Globus pallidus (tissue), 1 donor: ENCODE data around the gene MTHFD1.

Experiments used
- DNase-seq: peaks from one replicate; pipeline ENCODE4 v3.0.0-alpha.2; 2015; ENCODE audit warnings: low spot score

Gene MTHFD1

DNA sequence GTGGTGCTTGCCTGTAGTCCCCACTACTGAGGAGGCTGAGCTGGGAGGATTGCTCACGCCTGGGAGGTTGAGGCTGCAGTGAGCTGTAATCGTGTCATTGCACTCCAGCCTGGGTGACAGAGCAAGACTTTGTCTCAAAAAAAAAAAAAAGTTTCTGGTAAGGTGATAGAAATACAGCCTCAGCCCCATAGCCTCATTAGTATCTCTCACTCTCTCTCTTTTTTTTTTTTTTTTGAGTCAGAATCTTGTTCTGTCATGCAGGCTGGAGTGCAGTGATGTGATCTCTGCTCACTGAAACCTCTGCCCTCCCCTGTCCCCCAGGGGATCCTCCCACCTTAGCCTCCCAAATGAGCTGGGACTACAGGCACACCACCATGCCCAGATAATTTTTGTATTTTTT is 19.2 kb downstream of the MTHFD1 start:
- no peak for DNase-seq

DNA sequence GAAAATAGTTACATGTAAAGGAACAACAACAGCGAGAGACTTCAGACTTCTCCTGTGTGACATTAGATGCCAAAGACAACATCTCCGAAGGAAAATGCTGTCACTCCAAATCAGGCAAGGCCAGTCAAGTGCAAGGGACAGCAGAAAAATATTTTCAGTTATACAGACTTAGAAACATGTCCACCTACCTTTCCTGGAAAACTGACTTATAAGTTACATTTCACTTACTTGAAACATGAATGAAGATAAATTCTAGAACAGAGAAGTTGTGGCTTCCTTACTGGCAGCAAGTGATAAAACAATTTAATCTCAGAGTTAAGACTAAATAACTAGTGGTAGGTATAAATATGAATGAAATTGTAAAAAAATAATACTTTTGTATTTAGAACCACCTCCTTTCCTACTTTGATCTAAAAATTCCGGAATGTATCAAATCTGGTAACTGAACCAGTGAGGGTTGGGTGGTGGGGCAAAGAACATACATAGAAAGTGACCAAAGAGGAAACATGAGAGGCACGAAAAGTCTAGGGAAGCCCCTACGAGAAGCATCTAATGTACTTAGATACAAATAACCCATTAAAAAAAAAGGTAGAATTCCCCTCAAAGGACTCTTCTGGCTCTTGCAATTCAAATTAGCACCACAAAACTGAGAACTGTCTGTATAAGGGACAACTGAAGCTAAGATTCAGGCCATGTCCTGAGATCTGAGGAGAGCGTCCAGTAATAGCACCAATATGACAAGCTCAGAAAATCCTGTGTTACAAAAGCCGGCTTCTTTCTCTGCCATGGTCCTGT is 21.2 kb downstream of the MTHFD1 start:
- DNase-seq, result no peak

DNA sequence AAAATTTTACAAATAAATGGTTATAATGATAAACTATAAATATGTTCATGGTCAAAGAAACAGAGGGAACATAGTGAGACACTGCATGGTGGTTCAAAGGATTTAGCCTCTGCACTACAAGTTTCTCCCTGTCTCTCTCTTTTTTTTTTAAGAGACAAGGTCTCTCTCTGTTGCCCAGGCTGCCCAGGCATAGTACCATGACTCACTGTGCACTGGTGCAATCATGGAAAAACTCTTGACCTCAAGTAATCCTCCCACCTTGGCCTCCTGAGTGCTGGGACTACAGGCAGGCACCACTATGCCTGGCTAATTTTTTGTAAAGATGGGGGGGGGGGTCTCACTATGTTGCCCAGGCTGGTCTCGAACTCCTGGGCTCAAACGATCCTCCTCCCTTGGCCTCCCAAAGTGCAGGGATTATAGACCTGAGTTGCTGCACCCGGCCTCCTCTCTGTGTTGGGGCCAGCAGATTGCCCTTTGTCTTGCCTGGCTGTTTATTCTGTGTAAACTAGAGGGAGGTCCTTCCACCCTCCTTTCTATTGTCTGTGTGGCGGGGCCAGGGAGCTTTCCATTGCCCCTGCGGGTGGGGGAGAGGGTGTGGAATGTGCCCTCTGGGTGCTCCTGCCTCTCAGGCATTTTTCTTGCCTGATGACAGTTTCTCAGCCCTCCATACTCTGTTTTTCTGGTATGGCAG is 22.1 kb downstream of the MTHFD1 start:
- no peak for DNase-seq

DNA sequence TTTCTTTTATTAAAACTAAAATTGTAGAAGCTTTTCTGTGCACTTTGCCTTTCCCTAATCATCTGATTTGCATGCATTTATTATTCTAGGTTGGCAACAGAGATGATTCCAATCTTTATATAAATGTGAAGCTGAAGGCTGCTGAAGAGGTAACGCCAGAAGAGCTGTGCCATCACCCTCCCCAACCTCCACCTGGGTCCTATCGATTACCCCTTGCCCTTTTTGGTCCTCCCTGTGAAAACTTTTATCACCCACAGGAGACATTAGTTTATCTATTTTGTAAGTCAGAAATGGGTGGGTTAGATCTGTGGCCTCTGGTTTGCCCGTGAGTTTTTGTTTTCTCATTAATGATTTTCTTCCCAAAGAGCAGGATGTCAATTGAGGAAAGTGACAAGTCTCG is 22.8 kb downstream of the MTHFD1 start:
- DNase-seq, result no peak

DNA sequence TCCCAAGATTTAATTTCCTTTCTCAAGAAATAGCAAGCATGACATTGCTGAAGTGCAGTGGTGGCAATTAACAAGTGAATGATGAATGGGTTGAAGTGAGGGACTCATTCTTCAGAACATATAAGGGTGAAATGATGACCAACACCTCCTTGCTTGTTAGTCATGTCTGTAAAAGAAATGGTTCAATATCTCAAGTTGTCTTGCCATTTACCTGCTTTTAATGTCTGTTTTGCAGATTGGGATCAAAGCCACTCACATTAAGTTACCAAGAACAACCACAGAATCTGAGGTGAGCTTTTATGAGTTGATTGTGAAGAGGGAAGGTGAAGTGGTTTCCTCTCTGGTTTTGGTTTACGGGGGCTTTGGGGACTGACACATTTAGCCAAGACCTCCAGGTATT is 24.1 kb downstream of the MTHFD1 start:
- no peak for DNase-seq

DNA sequence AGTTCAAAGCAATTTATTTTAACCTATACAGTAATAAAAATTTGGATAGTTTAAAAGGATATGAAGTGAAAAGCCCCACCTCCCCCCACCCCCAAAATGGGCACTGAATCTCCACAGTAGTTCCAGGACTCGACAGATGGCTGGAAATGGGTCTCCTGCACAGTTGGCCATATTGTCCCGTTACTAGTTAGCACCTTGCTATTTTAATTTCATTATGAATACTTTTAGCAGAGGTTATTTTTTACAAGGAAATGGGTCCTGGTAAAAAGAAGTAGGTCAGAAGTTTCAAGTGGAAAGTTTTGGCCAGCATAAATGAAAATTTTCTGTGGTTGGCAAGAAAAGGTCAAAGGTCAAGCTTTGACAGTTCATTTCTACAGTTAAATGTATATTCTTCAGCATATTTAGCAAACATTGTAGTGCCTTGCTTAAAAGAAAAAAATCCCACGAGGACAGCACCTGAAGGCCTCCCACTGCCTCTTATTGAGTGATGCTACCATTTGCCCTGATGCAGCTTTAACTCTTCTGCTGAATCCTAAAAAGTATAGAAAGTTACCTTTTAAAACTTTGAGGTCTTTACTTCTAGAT is 28.3 kb downstream of the MTHFD1 start:
- no peak for DNase-seq

DNA sequence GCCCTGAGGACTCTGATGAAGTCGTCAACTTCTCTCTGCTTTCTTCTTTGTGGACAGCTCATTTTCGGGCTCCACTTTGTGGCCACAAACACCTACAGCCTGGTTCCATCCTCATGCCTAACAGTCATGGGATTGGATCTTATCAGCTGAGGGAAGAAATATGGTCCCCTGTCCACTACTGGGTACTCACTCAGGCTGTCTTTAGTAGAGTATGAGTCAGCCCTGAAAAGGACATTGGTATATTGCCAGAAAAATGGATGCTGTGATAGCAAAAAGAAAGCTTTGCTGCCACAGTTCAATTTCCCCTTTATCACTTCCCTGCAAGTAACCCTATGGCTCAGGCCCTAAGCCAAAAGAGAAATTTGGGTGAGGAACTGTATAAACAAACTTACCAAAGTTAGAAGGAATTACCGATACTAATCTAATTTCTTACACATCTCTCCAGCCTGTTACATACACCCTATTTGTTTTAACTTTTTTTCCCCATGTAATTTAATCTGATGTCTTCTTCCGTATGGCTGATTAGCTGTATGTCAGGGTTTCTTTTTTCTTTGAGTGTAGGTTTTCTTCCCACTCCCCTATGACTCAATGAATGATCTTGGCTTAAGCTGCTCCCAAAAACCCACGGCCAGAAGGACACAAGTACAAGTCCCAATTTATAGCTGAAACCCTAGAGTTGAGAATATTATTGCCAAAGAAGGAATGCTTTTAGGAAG is 29.1 kb downstream of the MTHFD1 start:
- no peak for DNase-seq

DNA sequence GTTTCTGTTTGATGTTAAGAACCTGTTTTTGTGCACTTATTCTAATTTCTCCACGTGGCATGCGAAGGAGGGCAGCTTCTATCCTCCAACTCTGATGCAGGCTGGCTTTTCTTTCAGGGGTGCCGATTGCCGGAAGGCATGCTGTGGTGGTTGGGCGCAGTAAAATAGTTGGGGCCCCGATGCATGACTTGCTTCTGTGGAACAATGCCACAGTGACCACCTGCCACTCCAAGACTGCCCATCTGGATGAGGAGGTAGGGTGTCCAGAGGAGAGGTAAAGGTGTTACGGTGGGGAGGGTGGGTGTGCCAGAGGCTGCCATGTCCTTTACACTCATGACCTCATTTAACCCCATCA is 29.6 kb downstream of the MTHFD1 start:
- no peak for DNase-seq

DNA sequence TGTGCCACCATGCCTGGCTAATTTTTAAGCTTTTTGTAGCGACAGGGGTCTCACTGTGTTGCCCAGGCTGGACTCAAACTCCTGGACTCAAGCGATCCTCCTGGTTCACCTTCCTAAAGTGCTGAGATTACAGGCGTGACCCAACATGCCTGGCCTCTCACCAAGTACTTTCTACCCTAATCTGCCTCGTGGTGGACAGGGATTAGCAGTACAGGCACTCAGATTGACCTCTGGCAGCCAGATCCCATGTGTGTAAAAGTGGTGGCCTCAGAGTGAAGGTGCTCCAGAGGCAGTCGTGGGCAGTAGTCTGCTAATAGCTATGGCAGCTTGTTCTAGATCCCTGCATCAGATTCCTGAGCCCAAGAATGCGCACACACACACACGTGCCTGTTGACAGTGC is 30.9 kb downstream of the MTHFD1 start:
- no peak for DNase-seq

DNA sequence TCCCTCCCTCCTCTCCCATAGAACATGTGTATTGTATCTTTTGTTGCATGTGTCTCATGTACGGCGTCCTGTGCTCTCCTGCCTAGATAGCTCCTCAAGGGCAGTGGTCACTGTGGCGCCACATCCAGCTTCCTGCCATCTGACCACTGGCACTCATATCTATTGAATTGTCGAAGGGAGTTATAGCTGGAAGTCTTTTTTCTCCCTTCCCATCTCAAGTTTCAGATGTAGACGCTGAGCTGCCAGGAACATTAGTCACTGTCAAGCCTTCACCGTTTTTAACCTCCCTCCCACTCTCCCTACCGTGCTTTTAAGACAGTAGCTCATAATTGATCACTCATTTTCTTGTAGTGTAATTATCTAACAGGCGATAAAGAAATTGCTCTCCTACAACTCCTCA is 33.0 kb downstream of the MTHFD1 start:
- no peak for DNase-seq

DNA sequence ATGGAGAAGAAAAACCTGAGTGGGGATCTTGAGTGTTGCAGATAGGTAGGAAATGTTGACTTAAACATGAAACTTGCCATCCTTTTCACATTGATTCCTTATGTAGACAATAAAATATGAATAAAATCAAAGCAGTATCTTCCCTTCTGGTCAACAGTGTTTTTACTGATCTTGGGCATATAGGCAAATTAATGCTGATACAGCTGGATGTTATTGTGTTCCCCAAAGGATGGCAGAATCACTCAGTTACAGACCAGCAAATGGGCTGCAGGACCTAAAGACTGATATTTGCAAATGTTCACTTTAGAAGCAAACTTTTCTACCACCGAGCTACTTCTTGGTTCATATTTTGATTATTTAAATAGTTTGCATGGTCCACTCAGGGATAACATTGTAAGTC is 33.9 kb downstream of the MTHFD1 start:
- no peak for DNase-seq

DNA sequence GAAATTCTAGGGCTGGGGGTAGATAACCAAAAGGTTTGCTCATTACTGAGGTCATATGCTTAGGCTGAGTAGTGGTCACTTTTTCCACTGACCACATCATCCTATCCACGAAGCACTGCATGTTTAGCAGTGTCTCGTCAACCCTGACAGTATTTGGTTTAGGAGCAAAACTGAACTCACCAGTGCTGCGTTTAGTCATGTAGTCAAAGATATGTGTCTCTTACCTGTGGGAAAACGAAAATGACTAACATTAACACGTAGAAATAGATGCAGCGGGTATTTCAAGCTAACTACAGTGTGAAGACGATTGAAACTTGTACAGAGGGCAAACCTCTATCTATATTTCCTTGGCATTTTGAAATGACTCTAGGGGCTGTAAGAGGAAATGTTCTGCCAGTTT is 34.6 kb downstream of the MTHFD1 start:
- no peak for DNase-seq

DNA sequence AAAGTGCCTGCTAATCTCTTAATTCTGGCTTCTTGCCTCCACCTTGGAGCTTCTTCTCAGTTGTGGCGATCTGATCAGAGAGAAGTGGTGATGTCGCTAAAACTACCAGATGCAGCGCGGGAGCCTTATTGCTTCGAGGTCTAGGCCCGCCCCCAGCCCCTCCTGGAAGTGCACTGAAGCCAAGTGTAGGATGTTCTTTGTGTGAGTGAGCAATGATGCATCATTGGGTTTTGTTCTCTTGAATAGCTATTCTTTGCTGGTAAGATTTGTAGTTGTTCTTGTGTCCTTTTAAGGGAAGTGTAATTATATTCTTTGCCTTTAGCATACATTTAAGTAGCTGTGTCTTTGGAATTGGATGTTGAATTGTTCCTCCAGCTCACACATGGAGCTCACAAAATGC is 35.8 kb downstream of the MTHFD1 start:
- no peak for DNase-seq

DNA sequence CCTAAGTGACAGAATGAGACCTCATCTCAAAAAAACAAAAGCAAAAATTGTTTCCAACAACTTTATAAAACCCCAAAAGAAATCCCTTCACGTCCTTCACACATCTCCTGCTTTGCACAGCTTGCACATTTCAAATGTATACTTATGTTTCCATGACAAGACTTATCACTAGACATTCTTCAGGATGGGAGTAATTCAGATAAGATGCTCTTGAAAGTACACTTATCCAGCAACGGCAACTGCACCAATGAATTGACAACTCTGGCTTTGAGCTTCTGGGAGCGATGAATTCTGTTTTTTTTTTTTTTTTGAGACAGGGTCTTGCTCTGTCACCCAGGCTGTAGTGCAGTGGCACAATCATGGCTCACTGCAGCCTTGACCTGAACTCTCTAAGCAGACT is 46.4 kb downstream of the MTHFD1 start:
- no peak for DNase-seq

DNA sequence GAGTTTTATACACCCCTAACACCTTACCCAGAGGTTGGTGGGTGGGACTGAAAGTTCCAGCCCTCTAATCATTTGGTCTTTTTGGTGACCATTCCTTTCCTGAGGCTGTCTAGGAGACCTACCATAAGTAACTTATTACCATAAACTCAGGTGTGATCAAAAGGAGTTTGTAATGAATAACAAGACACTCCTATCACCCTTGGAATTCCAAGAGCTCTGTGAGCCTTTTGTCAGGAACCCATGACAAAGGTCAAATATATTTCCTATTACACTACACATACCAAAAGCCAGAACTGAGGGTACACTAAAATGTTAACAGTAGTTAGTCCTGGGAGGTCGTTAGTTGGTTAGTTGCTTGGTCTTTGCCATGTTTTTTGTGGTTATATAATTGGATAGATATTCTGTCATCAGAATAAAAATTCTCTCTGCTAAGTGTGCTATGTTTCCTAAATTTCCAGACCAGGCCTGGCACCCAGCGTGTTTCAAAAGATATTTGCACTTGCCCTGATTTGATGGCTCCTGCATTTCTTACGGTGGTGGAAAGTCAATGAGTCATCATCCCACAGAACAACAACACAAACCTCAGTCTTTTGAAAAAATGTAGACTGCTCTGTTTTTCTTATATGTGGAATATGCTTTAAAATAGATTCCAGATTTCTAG is 50.2 kb downstream of the MTHFD1 start:
- DNase-seq, result no peak

DNA sequence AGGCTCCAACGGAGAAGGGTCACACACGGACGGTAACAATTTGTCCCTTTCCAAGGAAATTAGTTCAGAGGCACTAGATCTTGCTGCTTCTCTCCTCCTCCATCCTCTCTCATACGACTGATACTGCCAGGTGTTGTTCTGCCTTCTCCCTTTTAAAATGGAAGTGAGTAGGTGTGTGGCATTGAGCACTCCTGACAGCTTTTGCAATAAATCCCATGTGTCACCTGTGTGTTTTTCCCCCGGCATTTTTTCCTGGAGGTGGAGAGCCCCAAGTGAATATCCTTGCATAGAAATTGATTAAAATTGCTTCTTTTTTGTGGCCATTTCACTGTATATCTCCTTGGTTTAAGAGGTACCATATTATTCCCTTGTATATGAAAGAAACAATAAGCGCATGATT is 51.0 kb downstream of the MTHFD1 start:
- no peak for DNase-seq

DNA sequence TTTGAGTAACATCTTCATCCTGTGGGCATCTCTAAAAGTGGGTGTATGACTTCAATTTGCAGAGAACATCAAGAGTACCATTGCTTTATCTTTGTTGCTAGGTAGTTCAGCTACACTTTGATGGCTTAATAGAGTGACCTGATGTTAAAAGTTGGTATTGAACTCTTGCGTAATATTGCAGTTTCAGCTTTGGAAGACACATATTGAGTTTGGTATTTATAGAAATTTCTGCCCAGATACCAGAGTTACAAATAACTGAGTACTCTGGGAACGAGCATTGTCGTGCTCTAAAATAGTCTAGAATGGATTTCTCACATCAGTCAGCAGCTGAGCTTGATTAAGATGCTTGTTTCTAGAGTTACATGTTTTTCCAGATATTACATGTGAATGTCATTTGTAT is 52.3 kb downstream of the MTHFD1 start:
- DNase-seq, result no peak

DNA sequence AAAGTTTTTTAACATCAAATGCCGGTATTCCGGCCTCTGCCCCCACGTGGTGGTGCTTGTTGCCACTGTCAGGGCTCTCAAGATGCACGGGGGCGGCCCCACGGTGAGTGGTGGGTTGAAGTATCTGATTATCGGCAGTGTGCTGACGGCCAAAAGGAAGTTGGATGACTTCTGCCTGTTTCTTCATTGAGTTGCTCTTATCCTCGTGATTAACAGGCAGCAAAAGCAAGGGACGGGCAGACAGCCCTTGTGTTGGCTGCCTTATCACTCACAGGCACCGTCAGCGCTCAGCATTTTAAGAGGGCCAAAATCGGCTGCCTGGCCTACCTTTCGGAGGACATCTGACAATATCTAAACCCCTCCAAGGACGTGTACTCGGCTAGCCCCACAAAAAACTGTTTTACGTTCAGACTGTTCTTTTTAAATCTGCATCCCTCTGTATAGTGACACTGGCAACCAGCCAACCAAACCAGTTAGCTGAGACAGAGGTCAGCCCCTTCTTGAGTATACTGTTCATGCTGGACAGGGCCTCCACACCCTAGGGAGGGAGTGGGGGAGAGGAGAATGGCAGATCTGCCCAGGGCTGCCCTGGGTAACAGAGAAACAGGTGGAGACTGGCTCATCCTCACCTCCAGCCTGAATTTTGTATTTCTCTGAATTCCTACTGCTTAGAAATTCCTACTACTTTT is 54.3 kb downstream of the MTHFD1 start:
- no peak for DNase-seq

DNA sequence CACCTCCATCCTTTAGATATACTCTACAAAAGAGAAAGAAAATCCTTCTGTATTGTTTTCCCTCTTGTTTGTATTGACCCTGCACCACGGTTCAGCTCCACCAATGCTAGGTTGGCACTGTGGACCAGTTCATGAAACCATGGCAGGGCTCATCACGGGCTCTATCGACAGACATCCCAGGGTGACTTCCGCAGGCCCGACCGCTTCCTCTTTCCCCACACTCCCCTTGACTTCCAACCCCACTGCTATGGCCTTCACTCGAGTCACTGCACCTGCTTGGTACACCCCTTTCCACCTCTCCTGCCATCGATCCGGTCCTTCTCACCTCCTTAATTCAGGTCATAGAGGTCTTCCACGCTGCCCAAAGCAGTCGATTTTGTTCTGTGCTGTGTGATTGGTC is 56.0 kb downstream of the MTHFD1 start:
- no peak for DNase-seq

DNA sequence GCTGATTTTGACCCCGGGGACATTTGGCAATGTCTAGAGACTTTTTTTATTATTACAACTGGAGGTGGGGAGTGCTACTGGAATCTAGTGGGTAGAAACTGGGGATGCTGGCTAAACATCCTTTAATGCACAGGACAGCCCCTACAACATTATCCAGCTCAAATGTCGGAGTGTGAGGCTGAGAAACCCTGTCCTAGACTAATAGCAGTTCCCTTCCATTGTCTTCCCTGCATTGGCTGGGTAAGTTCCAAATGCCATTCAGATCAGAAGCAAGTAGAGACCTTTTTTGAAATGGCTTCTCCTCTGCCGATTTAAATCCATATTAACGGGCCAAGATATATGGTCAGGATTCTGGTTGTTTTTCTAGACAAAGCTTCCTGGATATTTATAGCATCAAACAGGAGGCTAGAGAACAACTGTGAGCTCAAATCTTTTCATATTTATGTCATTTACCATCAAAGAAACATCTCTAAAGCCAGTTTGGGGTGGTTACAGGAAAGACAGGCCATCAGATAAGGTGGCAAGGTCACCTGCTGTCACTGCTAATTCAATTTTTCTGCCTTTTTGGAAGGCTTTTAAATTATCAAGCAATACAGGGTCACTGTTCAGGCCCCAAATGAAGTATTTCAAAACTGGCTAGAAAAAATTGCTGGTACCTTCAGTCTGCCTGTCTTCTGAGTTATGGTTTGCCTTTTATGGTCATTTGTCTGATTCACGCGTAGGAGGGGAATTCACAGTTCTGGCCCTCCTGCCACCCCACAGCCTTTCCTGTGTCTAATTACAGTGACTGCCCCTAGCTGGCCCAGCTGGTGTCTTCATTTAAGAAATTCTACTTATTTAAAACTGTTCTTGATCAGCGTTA is 57.1 kb downstream of the MTHFD1 start:
- no peak for DNase-seq
